AG20443 (cell line): ENCODE results near the gene TFB1M.

Experiments
- DNase-seq: peaks from one replicate; pipeline ENCODE4 v3.0.0; 2012; ENCODE audit warnings: low spot score, mixed read lengths

The TFB1M gene

DNA sequence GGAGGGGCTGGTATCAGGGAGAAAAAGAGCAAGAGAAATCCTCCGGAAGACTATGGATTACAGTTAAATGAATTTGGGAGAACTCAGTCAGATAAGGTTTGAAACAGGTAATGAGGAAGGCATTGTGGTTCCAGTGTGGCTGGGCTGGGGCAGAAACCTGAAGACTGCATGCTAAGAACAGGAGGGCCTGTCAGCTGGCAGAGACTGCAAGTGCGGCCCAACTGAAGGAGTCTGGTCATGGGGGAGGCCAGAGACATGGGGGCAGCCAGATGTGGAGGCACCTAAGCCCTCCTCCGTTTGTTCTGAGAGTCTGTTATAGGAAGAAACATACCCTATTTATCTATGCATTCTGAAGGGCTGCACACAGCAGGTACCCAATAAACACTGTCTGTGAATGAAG, 16.6 kb downstream of the TFB1M start:
- no peak for DNase-seq

DNA sequence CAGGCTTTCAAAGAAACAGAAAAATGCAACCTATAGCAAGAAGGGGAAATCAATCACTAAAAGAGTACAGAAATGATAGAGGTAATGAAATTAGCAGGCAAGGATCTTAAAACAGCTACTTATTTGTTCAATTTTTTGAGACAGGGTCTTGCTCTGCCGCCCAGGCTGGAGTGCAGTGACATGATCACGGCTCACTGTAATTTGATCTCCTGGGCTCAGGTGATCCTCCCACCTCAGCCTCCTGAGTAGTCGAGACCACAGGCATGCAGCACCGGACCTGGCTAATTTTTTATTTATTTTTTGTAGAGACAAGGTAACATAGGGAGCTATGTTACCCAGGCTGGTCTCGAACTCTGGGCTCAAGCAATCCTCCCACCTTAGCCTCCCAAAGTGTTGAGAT, 21.6 kb downstream of the TFB1M start:
- no peak for DNase-seq

DNA sequence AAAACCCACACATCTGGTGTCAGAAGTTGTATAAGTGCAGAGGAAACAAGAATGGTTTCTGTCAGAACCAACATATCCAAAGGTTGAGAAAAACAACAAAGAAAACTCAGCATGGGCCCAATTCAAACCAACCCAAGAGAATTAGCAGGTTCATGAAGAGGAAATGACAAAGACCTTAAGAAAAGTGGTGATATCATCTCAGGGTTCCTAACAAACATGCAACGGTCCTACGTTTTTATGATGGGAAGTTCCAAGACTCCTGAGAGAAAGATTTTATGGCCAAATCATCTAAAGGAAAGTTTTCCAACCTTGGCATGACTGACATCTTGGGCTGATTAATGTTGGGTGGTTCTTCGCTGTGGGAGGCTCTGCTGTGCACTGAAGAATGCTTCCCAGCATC, 23.0 kb downstream of the TFB1M start:
- no peak for DNase-seq

GRCh38 chr6:155290491-155290890, 23.8 kb downstream of the TFB1M start:
- no peak for DNase-seq

GRCh38 chr6:155287762-155288161, 26.5 kb downstream of the TFB1M start:
- no peak for DNase-seq

GRCh38 chr6:155284775-155285174, 29.5 kb downstream of the TFB1M start:
- DNase-seq = no peak

GRCh38 chr6:155278319-155279049, 35.8 kb downstream of the TFB1M start:
- no peak for DNase-seq

GRCh38 chr6:155276638-155277037, 37.6 kb downstream of the TFB1M start:
- DNase-seq = no peak

DNA sequence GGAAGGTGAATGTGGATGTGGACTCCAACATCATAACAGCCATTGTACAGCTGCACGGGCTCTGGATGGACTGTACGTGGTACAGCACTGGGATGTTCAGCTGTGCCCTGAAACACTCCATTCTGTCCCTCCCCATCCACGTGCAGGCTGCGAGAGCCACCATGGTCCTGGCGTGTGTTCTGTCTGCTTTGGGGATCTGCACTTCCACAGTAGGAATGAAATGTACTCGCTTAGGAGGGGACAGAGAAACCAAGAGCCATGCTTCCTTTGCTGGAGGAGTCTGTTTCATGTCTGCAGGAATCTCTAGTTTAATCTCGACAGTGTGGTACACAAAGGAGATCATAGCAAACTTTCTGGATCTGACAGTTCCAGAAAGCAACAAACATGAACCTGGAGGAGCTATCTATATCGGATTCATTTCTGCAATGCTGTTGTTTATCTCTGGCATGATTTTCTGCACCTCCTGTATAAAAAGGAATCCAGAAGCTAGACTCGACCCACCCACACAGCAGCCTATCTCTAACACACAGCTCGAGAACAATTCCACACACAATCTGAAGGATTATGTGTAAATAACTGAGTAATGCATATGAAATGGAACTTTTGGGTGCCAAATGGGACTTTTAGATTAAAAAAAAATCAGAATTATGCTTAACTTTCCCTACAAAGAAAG, 38.3 kb downstream of the TFB1M start:
- no peak for DNase-seq

DNA sequence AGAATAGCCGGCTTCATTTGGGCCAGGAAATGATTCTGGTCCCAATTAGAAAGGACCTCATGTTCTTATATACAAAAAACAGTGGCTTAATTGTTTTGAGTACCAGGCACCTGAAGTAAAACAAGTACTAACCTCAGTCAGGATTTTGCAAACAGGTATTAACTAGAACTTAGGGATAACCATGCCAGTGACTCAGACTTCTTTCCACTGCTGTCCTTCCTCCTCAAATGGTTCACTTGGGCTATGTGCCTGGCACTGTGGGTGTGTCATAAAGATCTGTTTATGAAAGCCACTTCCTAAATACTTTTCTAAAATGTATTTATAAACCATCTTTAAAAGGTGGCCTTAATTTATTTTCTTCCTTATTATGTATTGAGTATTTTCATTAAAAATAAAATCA, 39.8 kb downstream of the TFB1M start:
- DNase-seq = peak; percentile 47

DNA sequence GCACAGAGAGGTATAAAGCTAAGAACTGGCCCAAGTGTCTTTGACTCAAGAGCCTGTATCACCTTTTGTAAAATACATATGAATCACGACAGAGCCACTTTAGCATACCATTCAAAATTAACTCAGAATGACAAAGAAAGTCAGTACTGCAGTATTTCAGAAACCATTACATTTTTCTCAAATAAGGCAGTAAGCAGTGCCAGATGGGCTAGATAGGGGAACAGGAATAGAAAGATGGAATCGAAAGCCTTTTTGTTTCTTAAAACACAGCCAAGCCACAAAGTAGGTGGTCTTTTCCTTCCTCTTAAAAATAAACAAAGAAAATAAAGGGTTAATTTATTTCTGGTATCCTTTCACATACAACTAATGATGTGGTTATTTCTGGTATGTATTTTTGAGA, 40.2 kb downstream of the TFB1M start:
- no peak for DNase-seq

DNA sequence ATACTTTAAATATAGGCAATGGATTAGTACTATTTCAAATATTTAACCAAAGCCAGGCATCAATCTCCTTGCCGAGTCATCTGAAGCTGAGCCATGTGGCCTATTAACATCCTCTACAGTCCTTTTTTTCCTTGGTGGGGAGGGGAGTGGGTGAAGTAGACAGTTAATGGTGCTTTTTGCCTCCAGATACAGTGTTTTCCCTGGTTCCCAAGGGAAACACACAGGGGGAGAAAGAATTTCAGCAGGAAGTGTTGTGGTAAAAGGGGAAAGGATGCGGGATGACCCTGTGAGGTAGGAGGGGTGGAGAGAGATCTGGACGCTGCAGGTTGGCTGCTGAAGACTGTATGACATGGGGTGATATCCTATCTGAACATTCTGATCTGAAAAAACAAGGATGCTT, 40.9 kb downstream of the TFB1M start:
- DNase-seq = peak; percentile 24

DNA sequence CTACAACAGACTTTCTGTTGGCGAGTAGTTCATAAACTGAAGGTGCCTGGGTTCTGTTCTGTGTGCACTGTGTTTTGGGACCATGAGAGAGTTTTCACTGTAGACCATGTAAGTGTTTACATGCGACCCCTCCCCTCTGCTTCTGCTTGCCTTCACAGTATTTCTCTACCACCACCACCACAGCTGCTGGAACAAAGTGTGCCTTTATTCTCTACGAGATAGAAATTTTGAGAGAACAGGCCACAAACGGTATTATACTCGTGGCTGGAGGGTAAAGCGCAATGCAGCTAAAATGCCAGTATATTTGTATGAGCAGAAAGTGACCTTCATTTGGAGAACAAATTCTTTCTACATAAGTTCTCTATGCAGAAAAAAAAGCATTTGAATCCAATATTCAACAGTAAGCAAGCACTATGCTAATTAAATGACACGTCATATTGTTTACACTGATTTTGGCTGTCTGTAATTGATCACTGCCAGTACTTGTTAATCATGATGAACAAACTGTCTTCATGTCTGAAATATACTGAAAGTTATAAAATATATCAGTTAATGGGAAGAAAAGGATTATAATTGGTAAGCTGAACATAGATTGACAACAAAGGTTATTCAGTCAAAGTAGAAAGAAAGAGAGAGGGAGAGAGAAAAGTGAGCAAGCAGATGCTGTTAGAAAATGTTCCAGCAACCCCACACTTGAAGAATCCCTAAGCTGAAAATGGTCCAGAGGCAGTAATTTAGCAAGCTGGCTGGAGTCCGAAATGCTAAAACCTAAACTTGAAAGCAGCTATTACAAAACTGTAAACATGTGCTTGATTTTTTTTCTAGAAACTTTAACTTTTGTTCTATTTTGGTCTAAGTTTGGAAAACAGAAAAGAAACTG, 41.7 kb downstream of the TFB1M start:
- peak; percentile 28 for DNase-seq

DNA sequence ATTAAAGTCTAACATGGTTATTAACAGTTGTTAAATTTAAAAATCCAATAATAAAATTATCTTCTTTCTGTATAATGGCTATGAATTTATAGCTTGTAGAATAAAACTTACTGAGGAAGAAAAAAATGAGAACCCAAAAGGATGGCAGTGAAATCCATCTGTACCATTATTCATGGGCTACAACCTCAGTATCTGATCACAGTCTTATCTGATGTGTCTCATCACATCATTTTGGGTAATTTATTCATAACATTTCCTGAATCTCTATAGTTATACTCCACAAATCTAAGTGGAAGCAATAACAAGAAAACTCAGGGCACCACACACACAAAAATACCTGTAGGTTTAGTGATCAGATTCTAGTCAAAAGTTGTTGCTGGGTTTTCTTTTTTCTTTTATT, 43.1 kb downstream of the TFB1M start:
- DNase-seq = no peak

DNA sequence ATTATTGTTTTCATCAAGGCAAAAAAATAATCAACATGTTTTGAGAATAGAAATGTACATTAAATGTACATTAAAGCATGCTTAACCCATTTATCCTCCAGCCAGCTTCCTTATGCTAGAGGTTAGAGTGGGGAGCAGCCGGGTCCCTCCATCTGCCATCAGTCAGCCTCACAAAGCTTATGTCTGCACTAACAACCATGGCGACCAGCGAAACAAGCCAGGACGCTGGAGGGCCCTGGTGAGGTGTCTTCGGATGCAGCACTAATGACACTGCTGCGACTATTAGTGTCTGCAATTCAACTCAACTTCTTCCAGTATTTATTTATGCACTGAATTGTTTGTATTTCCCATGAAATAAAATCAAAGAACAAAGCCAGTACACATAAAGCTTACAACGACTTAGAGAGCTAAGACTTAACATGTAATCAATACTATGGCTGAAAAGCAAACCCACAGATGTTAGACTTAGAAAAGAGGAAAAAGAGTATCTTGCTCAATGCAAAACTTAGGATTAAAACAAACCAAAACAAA, 43.7 kb downstream of the TFB1M start:
- DNase-seq = no peak

DNA sequence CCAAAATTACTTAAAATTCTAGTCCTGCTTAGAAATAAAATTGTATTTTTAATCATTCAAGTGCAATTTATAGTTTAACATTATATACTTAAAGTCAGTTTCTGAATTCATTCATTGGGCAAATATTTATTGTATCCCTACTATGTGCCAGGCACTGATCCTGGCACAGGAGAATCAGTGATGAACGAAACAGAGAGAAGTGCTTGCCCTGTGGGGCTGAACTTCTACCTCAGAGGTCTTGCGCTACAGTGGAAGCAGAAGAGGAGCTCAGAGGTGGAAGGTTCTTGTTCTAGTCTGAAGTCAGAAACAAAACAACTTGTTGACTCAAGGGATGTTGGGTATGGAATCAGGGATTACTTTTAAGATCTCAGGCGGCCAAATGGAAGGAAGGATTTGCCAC, 44.5 kb downstream of the TFB1M start:
- no peak for DNase-seq

DNA sequence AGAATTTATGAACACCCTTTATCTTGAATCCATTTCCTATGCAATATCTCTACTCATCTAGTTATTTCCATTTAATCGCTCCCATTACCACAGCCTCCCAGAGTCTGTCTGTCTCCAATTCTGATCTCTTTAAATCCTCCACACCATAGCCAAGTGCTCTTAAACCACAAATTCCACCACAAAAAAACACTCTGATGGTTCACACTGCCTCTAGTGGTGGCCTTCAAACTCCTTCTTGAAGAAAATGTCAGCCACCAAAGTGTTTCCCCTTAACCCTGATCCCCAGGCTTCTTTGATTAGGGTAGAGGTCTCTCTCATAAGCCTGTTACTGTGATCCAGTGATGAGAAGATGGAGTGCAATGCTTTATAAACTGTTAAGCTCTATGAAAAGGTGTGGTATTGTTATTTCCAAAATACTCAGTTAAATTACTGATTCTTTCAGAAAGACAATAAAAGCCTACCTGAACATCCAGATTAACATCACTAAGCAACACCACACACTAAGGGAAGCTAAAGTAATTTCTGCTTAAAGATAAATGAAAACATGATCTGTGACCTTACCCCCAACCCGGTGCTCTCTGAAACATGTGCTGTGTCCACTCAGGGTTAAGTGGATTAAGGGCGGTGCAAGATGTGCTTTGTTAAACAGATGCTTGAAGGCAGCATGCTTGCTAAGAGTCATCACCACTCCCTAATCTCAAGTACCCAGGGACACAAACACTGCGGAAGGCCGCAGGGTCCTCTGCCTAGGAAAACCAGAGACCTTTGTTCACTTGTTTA, 46.0 kb downstream of the TFB1M start:
- peak; percentile 25 for DNase-seq

GRCh38 chr6:155267411-155267810, 46.9 kb downstream of the TFB1M start:
- DNase-seq = no peak

- no peak for DNase-seq
Measured at GRCh38 chr6:155265843-155266535, 48.3 kb downstream of the TFB1M start.

- peak; percentile 61 for DNase-seq
Measured at GRCh38 chr6:155264693-155265320, 49.5 kb downstream of the TFB1M start.
